Measurements from ENCODE around the gene PPEF2. TPM values are rescaled to one million over a fixed set of nuclear protein-coding genes. Genes with fewer than 3 reads are reported as not detected.

Gene PPEF2, protein sequence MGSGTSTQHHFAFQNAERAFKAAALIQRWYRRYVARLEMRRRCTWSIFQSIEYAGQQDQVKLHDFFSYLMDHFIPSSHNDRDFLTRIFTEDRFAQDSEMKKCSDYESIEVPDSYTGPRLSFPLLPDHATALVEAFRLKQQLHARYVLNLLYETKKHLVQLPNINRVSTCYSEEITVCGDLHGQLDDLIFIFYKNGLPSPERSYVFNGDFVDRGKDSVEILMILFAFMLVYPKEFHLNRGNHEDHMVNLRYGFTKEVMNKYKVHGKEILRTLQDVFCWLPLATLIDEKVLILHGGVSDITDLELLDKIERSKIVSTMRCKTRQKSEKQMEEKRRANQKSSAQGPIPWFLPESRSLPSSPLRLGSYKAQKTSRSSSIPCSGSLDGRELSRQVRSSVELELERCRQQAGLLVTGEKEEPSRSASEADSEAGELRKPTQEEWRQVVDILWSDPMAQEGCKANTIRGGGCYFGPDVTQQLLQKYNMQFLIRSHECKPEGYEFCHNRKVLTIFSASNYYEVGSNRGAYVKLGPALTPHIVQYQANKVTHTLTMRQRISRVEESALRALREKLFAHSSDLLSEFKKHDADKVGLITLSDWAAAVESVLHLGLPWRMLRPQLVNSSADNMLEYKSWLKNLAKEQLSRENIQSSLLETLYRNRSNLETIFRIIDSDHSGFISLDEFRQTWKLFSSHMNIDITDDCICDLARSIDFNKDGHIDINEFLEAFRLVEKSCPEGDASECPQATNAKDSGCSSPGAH
- not detected in 2 replicates for total RNA-seq

GRCh38 chr4:75902352-75902751, at the start of gene PPEF2:
Gene PPEF2, minus strand, starts transcription at chr4:75902452. Its CDS starts 6,127 bp downstream, at chr4:75896325.

GRCh38 chr4:75940692-75941253, 38.5 kb upstream of the PPEF2 start, which contains the start of gene NAAA:
Gene NAAA, minus strand, starts transcription at chr4:75941013. Its CDS starts 64 bp downstream, at chr4:75940949.

Other genes with a start within 250 kb of the PPEF2 start
- 101 and 103 TPM in 2 replicates for gene G3BP2, start 229.0 kb downstream of the PPEF2 start, total RNA-seq
- 87.0 and 95.7 TPM in 2 replicates for gene USO1, start 177.9 kb downstream of the PPEF2 start, total RNA-seq
- gene NAAA, start 38.6 kb upstream of the PPEF2 start, total RNA-seq = 17.2 and 29.6 TPM in 2 replicates
- 20.0 and 27.7 TPM in 2 replicates for gene SDAD1, start 88.5 kb upstream of the PPEF2 start, total RNA-seq
- gene CXCL9, start 105.1 kb upstream of the PPEF2 start, total RNA-seq = not detected in 2 replicates
- not detected in 2 replicates for gene CXCL10, start 121.0 kb upstream of the PPEF2 start, total RNA-seq
- not detected in 2 replicates for gene CXCL11, start 133.6 kb upstream of the PPEF2 start, total RNA-seq
- gene ART3, start 172.3 kb upstream of the PPEF2 start, total RNA-seq = not detected in 2 replicates
- gene NUP54, start 245.9 kb upstream of the PPEF2 start, total RNA-seq = 21.7 and 27.5 TPM in 2 replicates